Endodermal cell (in vitro differentiated cells): ENCODE results near the gene LCAT. TPM values are rescaled to one million over a fixed set of nuclear protein-coding genes. Genes with fewer than 3 reads are reported as not detected.

ENCODE experiments used
- DNase-seq: peaks from one replicate; pipeline ENCODE4 v3.0.0-alpha.2; 2017
- H3K27ac ChIP-seq: 2 replicates; pipeline ENCODE4 v1.5.1; 2013; ENCODE audit warnings: mild to moderate bottlenecking, low read depth, low read length, moderate library complexity
- H3K27me3 ChIP-seq: 2 replicates; pipeline ENCODE4 v1.6.1; 2013; ENCODE audit warnings: mild to moderate bottlenecking, low read length, moderate library complexity; ENCODE audit not compliant: insufficient read depth, control insufficient read depth, poor library complexity, severe bottlenecking
- H3K36me3 ChIP-seq: 2 replicates; pipeline ENCODE4 v1.7.0; 2013; ENCODE audit warnings: mild to moderate bottlenecking, low read length, moderate library complexity; ENCODE audit not compliant: control insufficient read depth, insufficient read depth
- H3K4me1 ChIP-seq: one replicate; pipeline ENCODE4 v1.7.0; 2013; ENCODE audit warnings: low read length; ENCODE audit not compliant: control insufficient read depth, insufficient read depth
- H3K4me3 ChIP-seq: 2 replicates; pipeline ENCODE4 v1.5.1; 2013; ENCODE audit warnings: mild to moderate bottlenecking, low read length, moderate library complexity
- H3K9ac ChIP-seq: 2 replicates; pipeline ENCODE4 v1.6.1; 2013; ENCODE audit warnings: mild to moderate bottlenecking, low read length, moderate library complexity; ENCODE audit not compliant: poor library complexity, severe bottlenecking; ENCODE audit errors: extremely low read depth
- H3K9me3 ChIP-seq: 2 replicates; pipeline ENCODE4 v1.6.1; 2013; ENCODE audit warnings: mild to moderate bottlenecking, low read length, moderate library complexity; ENCODE audit not compliant: control insufficient read depth
- H3K27ac Mint-ChIP-seq: 2 replicates; pipeline ENCODE4 v1.8.0; 2020; ENCODE audit warnings: mixed read lengths
- H3K27me3 Mint-ChIP-seq: 2 replicates; pipeline ENCODE4 v1.8.0; 2021; ENCODE audit warnings: mild to moderate bottlenecking, mixed read lengths; ENCODE audit not compliant: insufficient read depth
- H3K36me3 Mint-ChIP-seq: 2 replicates; pipeline ENCODE4 v1.8.0; 2020; ENCODE audit warnings: low read depth, mixed read lengths
- H3K4me1 Mint-ChIP-seq: 2 replicates; pipeline ENCODE4 v1.8.0; 2020; ENCODE audit warnings: mixed read lengths
- H3K4me3 Mint-ChIP-seq: 2 replicates; pipeline ENCODE4 v1.8.0; 2020; ENCODE audit warnings: mild to moderate bottlenecking, moderate library complexity, mixed read lengths
- H3K9me3 Mint-ChIP-seq: 2 replicates; pipeline ENCODE4 v1.8.0; 2020; ENCODE audit warnings: mild to moderate bottlenecking, mixed read lengths
- WGBS, 2 experiments: methylation state at CpG; one replicate each; pipeline versions ENCODE4 v1.1.5 to v1.1.7; 2013; ENCODE audit warnings: missing lambda C conversion rate in 2 of 2, mixed read lengths in 1 of 2; ENCODE audit not compliant: insufficient coverage in 1 of 2, insufficient read length in 1 of 2; 5-methylcytosine and 5-hydroxymethylcytosine counted together
- total RNA-seq, 2 donors: library from RNA; stranded (reverse); fragmentation: NEBNext Ultra II Directional in 1 of 2; extraction: Animal tissue kit (Norgen Biotek cat#: 25700) in 1 of 2; gene quantifications; 2 replicates in 1 of 2; 3 replicates in 1 of 2; pipeline ENCODE4 v1.2.1, GENCODE V29; 2021
- TF ChIP-seq, protein P1 (sequence below): fragments of 200-600 bp; sonication (generic); conservative IDR thresholded peaks from 2 replicates; pipeline ENCODE4 v1.5.0; 2021; ENCODE audit warnings: antibody characterized with exemption, mild to moderate bottlenecking

The LCAT gene
- total RNA-seq, 2 donors from 2014 or later = 8.4 to 14.3 TPM

DNA sequence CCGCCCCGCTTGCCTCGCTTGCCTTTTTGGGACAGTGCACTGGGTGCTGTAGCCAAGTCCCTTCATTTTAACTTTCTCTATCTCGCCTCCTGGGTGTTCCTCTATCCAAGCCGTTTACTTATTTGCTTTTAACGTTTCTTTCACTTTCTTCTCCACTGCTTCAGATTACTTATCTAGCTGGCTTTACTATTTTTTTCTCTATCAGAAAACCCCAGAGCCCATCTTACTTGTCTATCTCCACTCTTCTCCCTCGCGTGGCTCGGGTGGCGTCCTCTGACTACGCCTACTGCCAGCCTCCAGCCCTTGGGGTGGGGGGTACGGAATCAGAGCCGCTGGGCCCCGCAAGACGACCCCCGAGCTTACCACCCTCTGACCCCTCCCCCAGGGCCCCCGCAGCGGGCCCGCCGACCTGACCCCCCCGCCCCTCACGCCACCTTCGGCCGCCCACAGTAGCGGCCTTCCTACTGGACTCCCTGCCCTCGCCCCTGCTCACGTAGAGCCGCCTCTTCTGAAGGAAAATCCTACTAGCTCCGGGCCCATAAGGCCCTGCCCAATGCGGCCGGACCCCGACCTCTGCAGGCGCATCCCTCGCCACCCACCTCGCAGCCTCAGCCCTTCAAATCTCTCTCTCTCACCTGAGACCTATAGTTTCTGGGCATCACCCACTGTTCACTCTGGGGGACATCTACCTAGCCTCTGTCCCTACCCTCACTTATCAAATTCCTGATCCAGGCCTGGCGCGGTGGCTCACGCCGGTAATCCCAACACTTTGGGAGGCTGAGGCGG lies 25.5 kb upstream of the LCAT start:
- H3K27me3 ChIP-seq = no peaks in the 10 kb centered on the region
- H3K9ac ChIP-seq = no peak overlapping the region
- no peaks in the 10 kb centered on the region for H3K9me3 ChIP-seq
- Mint-ChIP-seq H3K9me3 (no peaks in the 10 kb centered on the region), H3K27me3 (peaks cover 15% of the 10 kb centered on the region), H3K4me3 (peak overlapping the region; percentile 81), H3K4me1 (peaks cover 21% of the 10 kb centered on the region), H3K27ac (peak overlapping the region; percentile 75), H3K36me3 (no peaks in the 10 kb centered on the region)
- 72 to 86% methylated on average over 26 to 38 of the region's 40 CpGs for WGBS, 2 experiments
- H3K4me3 ChIP-seq = no peak overlapping the region
- TF ChIP-seq, protein P1, sequence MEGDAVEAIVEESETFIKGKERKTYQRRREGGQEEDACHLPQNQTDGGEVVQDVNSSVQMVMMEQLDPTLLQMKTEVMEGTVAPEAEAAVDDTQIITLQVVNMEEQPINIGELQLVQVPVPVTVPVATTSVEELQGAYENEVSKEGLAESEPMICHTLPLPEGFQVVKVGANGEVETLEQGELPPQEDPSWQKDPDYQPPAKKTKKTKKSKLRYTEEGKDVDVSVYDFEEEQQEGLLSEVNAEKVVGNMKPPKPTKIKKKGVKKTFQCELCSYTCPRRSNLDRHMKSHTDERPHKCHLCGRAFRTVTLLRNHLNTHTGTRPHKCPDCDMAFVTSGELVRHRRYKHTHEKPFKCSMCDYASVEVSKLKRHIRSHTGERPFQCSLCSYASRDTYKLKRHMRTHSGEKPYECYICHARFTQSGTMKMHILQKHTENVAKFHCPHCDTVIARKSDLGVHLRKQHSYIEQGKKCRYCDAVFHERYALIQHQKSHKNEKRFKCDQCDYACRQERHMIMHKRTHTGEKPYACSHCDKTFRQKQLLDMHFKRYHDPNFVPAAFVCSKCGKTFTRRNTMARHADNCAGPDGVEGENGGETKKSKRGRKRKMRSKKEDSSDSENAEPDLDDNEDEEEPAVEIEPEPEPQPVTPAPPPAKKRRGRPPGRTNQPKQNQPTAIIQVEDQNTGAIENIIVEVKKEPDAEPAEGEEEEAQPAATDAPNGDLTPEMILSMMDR = peak; percentile 10
- DNase-seq = peak; percentile 90
- H3K27ac ChIP-seq = no peak overlapping the region
- peaks cover 3% of the 10 kb centered on the region for H3K36me3 ChIP-seq
- peaks cover 15% of the 10 kb centered on the region for H3K4me1 ChIP-seq

DNA sequence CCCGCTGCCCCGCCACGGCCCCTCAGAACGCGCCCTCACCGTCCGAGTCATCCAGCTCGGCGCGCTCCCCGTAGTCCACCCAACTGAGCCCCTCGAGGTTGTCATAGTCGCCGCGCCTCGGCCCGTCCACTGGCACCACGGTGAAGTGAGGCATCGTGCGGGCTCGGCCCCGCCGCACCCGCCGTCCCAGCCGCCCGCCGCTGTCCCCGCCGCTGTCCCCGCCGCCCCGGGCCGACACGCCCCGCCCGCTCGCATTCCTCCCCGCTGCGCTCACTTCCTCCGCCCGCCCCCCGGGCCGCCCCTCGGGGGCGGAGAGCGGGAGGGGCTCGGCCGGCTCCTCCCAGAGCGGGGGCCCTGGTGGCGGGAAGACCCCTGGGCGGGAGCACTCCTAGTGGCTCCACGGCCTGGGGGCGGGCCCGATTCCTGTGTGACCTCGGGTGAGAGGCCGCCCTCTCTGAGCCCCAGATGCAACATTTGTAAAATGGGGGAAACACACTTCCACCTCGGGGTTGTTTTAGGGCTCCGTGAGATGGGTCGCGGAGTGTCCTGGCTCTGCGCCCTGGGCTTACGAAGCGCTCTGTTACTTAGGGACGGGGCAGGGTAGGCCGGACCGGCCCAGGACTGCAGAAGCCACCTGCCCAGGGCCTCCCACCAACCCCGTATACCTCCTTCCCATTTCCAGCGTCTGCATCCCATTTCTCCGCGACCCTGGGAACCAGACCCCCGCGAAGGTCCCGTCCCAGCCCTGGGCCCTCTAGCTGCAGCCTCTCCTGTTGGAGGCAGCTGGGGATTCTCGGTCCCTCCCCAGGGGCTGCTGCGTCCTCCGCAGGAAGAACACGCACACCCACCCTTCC lies 24.7 kb upstream of the LCAT start, which contains the start of gene SLC12A4:
Gene SLC12A4 (minus strand): TSS at position 238 of the 854 bp plus-strand sequence. CDS start 84 bp downstream, at position 154.
- Mint-ChIP-seq H3K27me3 (peaks cover 15% of the 10 kb centered on the region), H3K27ac (peak within 1 kb of the TSS; percentile 81), H3K9me3 (no peaks in the 10 kb centered on the region), H3K4me3 (peak within 1 kb of the TSS; percentile 81), H3K4me1 (peaks cover 21% of the 10 kb centered on the region), H3K36me3 (no peaks in the 10 kb centered on the region)
- H3K4me3 ChIP-seq = peak within 1 kb of the TSS; percentile 95
- H3K27ac ChIP-seq = no peak within 1 kb of the TSS
- H3K27me3 ChIP-seq = no peaks in the 10 kb centered on the region
- DNase-seq = peak; percentile 94
- H3K4me1 ChIP-seq = peaks cover 16% of the 10 kb centered on the region
- H3K36me3 ChIP-seq = peaks cover 6% of the 10 kb centered on the region
- WGBS, 2 experiments = 17 to 40% methylated on average over 26 to 77 of the region's 78 CpGs
- peak within 1 kb of the TSS; percentile 76 for H3K9ac ChIP-seq
- TF ChIP-seq, protein P1 = no peak
- H3K9me3 ChIP-seq = no peaks in the 10 kb centered on the region

DNA sequence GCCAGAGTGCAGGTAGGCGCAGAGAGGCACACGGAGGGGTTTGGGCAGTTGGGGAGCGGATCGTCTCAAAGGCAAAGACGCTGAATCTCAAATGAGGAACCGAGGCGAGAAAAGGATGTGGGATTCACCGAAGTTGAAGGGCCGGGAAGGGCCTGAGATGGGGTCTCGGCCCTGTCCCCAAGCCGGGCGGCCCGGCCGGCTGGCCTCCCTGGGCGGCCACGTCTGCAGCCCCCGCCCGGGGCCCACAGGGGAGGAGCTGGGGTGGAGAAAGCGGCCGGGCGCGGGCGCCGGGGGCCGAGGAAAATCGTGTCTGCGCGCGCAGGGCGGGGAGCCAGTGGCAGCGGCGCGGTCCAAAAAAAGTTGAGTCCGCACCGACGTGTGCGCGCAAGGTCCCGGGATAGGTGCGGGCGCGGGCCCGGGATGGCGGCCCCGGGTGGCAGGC lies 24.1 kb upstream of the LCAT start:
- peak overlapping the region; percentile 81 for H3K4me3 Mint-ChIP-seq
- no peak overlapping the region for H3K27ac ChIP-seq
- peak overlapping the region; percentile 76 for H3K9ac ChIP-seq
- H3K27me3 Mint-ChIP-seq = peaks cover 15% of the 10 kb centered on the region
- peaks cover 9% of the 10 kb centered on the region for H3K36me3 ChIP-seq
- peak overlapping the region; percentile 95 for H3K4me3 ChIP-seq
- H3K4me1 Mint-ChIP-seq = peaks cover 21% of the 10 kb centered on the region
- H3K27me3 ChIP-seq = no peaks in the 10 kb centered on the region
- H3K9me3 ChIP-seq = no peaks in the 10 kb centered on the region
- DNase-seq = peak; percentile 67
- H3K36me3 Mint-ChIP-seq = peaks cover 2% of the 10 kb centered on the region
- TF ChIP-seq, protein P1 = no peak
- H3K9me3 Mint-ChIP-seq = no peaks in the 10 kb centered on the region
- WGBS, 2 experiments = 2% methylated on average over 28 to 45 of the region's 45 CpGs
- peaks cover 16% of the 10 kb centered on the region for H3K4me1 ChIP-seq
- peak overlapping the region; percentile 81 for H3K27ac Mint-ChIP-seq
